GM23338 (cell line): ENCODE measurements around the gene RUNDC3A.

ENCODE experiments used
- CREB1 ChIP-seq: fragments of 250-450 bp; sonication (Bioruptor Pico); IDR thresholded peaks from 2 replicates; pipeline ENCODE4 v1.5.0; 2020; ENCODE audit warnings: low read depth, mild to moderate bottlenecking, moderate library complexity
- EZH2 ChIP-seq: fragments of 200-600 bp; sonication (generic); IDR thresholded peaks from one replicate; pipeline ENCODE4 v1.8.0; 2017; ENCODE audit warnings: antibody characterized with exemption, mild to moderate bottlenecking, low read depth; ENCODE audit not compliant: unreplicated experiment
- EZH2phosphoT487 ChIP-seq: fragments of 200-600 bp; sonication (generic); IDR thresholded peaks from one replicate; pipeline ENCODE4 v1.8.1; 2018; ENCODE audit warnings: antibody characterized with exemption; ENCODE audit not compliant: unreplicated experiment
- JUNB ChIP-seq: IDR thresholded peaks from one replicate; pipeline ENCODE4 v1.6.1; 2016; ENCODE audit warnings: antibody characterized with exemption; ENCODE audit not compliant: unreplicated experiment
- NANOG ChIP-seq: IDR thresholded peaks from 2 replicates; pipeline ENCODE4 v1.6.1; 2016; ENCODE audit warnings: antibody characterized with exemption, borderline replicate concordance
- POLR2AphosphoS5 ChIP-seq: IDR thresholded peaks from 2 replicates; pipeline ENCODE4 v1.6.1; 2016; ENCODE audit warnings: antibody characterized with exemption, low read depth
- ZNF331 ChIP-seq: fragments of 250-450 bp; sonication (Bioruptor Pico); IDR thresholded peaks from 2 replicates; pipeline ENCODE4 v1.5.0; 2020; ENCODE audit warnings: low read depth, mild to moderate bottlenecking, moderate library complexity
- TF ChIP-seq, protein P1 (sequence below), 2 experiments: fragments of 200-600 bp in 1 of 2; sonication (generic) in 1 of 2; conservative IDR thresholded peaks; 2 replicates each; pipeline versions ENCODE4 v1.5.1 to v1.6.1; 2016 to 2017; ENCODE audit warnings: antibody characterized with exemption in 2 of 2, low read depth in 2 of 2, mild to moderate bottlenecking in 2 of 2, moderate library complexity in 1 of 2
- TF ChIP-seq, protein P2 (sequence below): IDR thresholded peaks from one replicate; pipeline ENCODE4 v1.6.1; 2018; ENCODE audit warnings: antibody characterized with exemption; ENCODE audit not compliant: unreplicated experiment
- TF ChIP-seq, protein P3 (sequence below): IDR thresholded peaks from 2 replicates; pipeline ENCODE4 v1.6.1; 2016; ENCODE audit warnings: antibody characterized with exemption

DNA sequence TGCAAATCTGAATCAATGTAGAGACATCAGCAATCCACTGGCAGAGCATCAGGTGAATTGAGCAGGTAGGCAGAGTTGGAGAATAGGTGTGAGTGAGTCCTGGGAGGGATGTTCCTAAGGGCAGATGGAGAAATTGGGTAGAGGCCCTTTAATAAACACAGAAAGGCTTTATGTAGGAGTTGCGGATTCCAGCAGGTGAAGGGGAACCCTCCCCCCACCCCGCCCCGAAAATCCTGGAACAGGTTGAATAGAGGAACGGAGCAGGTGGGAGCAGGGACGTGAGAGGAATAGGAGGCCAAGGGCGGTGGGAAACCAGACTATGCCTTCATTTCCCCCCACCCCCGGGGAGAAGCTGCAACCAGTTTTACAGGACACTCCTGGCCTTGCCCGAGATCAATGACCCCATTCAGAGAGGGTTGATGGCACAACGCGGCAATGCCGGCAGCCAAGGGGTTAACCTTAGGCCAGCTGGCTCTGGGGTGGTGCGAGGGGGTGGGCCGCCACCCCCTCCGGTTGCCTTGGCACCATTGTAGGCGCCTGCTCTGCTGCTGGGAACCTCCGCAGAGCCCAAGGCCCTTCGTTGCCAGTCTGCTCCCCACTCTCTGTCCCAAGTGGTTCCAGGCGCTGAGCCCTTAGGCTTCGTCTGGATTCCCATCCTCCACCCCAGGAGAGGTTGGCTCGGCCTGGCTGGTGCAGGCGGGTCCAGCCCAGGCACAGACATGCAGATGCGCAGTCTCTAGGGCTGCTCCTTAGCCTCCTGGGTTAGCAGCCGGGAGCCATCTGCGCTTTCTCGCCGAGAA is 814 bp upstream of the RUNDC3A start:
- TF ChIP-seq, protein P1, sequence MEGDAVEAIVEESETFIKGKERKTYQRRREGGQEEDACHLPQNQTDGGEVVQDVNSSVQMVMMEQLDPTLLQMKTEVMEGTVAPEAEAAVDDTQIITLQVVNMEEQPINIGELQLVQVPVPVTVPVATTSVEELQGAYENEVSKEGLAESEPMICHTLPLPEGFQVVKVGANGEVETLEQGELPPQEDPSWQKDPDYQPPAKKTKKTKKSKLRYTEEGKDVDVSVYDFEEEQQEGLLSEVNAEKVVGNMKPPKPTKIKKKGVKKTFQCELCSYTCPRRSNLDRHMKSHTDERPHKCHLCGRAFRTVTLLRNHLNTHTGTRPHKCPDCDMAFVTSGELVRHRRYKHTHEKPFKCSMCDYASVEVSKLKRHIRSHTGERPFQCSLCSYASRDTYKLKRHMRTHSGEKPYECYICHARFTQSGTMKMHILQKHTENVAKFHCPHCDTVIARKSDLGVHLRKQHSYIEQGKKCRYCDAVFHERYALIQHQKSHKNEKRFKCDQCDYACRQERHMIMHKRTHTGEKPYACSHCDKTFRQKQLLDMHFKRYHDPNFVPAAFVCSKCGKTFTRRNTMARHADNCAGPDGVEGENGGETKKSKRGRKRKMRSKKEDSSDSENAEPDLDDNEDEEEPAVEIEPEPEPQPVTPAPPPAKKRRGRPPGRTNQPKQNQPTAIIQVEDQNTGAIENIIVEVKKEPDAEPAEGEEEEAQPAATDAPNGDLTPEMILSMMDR (conservative IDR thresholded peaks at IDR 0.05; ENCODE audit: low read depth in 2 of 2) = no peak
- TF ChIP-seq EZH2 = no peak
- TF ChIP-seq POLR2AphosphoS5 = no peak; the same call in none of the 2 replicates
- TF ChIP-seq ZNF331 (CRISPR knock-in tag) = no peak
- TF ChIP-seq JUNB = no peak
- TF ChIP-seq EZH2phosphoT487 = no peak
- TF ChIP-seq, protein P2, sequence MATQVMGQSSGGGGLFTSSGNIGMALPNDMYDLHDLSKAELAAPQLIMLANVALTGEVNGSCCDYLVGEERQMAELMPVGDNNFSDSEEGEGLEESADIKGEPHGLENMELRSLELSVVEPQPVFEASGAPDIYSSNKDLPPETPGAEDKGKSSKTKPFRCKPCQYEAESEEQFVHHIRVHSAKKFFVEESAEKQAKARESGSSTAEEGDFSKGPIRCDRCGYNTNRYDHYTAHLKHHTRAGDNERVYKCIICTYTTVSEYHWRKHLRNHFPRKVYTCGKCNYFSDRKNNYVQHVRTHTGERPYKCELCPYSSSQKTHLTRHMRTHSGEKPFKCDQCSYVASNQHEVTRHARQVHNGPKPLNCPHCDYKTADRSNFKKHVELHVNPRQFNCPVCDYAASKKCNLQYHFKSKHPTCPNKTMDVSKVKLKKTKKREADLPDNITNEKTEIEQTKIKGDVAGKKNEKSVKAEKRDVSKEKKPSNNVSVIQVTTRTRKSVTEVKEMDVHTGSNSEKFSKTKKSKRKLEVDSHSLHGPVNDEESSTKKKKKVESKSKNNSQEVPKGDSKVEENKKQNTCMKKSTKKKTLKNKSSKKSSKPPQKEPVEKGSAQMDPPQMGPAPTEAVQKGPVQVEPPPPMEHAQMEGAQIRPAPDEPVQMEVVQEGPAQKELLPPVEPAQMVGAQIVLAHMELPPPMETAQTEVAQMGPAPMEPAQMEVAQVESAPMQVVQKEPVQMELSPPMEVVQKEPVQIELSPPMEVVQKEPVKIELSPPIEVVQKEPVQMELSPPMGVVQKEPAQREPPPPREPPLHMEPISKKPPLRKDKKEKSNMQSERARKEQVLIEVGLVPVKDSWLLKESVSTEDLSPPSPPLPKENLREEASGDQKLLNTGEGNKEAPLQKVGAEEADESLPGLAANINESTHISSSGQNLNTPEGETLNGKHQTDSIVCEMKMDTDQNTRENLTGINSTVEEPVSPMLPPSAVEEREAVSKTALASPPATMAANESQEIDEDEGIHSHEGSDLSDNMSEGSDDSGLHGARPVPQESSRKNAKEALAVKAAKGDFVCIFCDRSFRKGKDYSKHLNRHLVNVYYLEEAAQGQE = no peak
- no peak for TF ChIP-seq NANOG
- TF ChIP-seq, protein P3, sequence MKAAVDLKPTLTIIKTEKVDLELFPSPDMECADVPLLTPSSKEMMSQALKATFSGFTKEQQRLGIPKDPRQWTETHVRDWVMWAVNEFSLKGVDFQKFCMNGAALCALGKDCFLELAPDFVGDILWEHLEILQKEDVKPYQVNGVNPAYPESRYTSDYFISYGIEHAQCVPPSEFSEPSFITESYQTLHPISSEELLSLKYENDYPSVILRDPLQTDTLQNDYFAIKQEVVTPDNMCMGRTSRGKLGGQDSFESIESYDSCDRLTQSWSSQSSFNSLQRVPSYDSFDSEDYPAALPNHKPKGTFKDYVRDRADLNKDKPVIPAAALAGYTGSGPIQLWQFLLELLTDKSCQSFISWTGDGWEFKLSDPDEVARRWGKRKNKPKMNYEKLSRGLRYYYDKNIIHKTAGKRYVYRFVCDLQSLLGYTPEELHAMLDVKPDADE = no peak
- no peak for TF ChIP-seq CREB1 (CRISPR knock-in tag)
